Thoracic aorta (tissue), 2 donors: ENCODE measurements around the gene LLGL1. TPM values are rescaled to one million over a fixed set of nuclear protein-coding genes. Genes with fewer than 3 reads are reported as not detected.

Experiments used
- ATAC-seq: fragments of 150-250 bp; one replicate; pipeline ENCODE4 v1.8.0; 2017; ENCODE audit warnings: low read depth; ENCODE audit not compliant: insufficient number of reproducible peaks, low FRiP score
- DNase-seq: peaks from one replicate; pipeline ENCODE4 v3.0.0-alpha.2; 2020; ENCODE audit warnings: low spot score
- H3K27ac ChIP-seq, 2 donors: fragments of 200-600 bp; sonication (generic); 1 replicate in 1 of 2; 2 replicates in 1 of 2; pipeline ENCODE4 v1.5.1; 2016; ENCODE audit warnings: mild to moderate bottlenecking in 2 of 2, moderate library complexity in 2 of 2
- H3K27me3 ChIP-seq: fragments of 200-600 bp; sonication (generic); replicated peaks from 2 replicates; pipeline ENCODE4 v1.6.0; 2016; ENCODE audit warnings: mild to moderate bottlenecking; ENCODE audit not compliant: insufficient read depth
- H3K36me3 ChIP-seq: fragments of 200-600 bp; sonication (generic); one replicate; pipeline ENCODE4 v1.5.1; 2016
- H3K4me1 ChIP-seq, 2 donors: fragments of 200-600 bp; sonication (generic); 1 replicate in 1 of 2; 2 replicates in 1 of 2; pipeline versions ENCODE4 v1.5.1 to v1.6.0; 2016; ENCODE audit warnings: low read depth in 2 of 2, mild to moderate bottlenecking in 1 of 2; ENCODE audit not compliant: control insufficient read depth in 1 of 2
- H3K4me3 ChIP-seq: fragments of 200-600 bp; sonication (generic); 2 replicates; pipeline ENCODE4 v1.5.1; 2016; ENCODE audit warnings: mild to moderate bottlenecking
- H3K9me3 ChIP-seq: fragments of 200-600 bp; sonication (generic); 2 replicates; pipeline ENCODE4 v1.5.1; 2016
- CTCF ChIP-seq: fragments of 200-600 bp; sonication (generic); IDR thresholded peaks from one replicate; pipeline ENCODE4 v1.5.1; 2019; ENCODE audit warnings: antibody characterized with exemption
- total RNA-seq, 2 donors: library from RNA; depleted of rRNA; stranded (reverse); fragments of >200 nt; gene quantifications; one replicate each; pipeline versions ENCODE4 v1.1.0 to v1.2.3, GENCODE V29; 2016

LLGL1 gene
- total RNA-seq, 2 donors from 2014 or later = 17.1 to 30.3 TPM

- H3K9me3 ChIP-seq = no peaks in the 10 kb centered on the region
- no peaks in the 10 kb centered on the region for H3K27me3 ChIP-seq
- no peak overlapping the region for H3K4me3 ChIP-seq
- H3K4me1 ChIP-seq = no peaks in the 10 kb centered on the region
- peaks cover 64% of the 10 kb centered on the region for H3K36me3 ChIP-seq
- DNase-seq = no peak
- no peak for TF ChIP-seq CTCF
- no peak overlapping the region for H3K27ac ChIP-seq
- ATAC-seq = no peak
Observed at GRCh38 chr17:18277076-18277475, 51.6 kb downstream of the LLGL1 start.

- Histone ChIP-seq H3K9me3 (no peaks in the 10 kb centered on the region), H3K36me3 (peaks cover 69% of the 10 kb centered on the region), H3K4me1 (no peaks in the 10 kb centered on the region), H3K4me3 (no peak overlapping the region), H3K27me3 (no peaks in the 10 kb centered on the region), H3K27ac (no peak overlapping the region)
- DNase-seq (no peak), ATAC-seq (no peak)
- TF ChIP-seq CTCF = no peak
Observed at GRCh38 chr17:18278867-18279266, 53.4 kb downstream of the LLGL1 start.

GRCh38 chr17:18280249-18280648, 54.8 kb downstream of the LLGL1 start:
- no peaks in the 10 kb centered on the region for H3K27me3 ChIP-seq
- no peaks in the 10 kb centered on the region for H3K4me1 ChIP-seq
- TF ChIP-seq CTCF = no peak
- no peak overlapping the region for H3K27ac ChIP-seq
- no peak overlapping the region for H3K4me3 ChIP-seq
- H3K9me3 ChIP-seq = no peaks in the 10 kb centered on the region
- DNase-seq = no peak
- peaks cover 68% of the 10 kb centered on the region for H3K36me3 ChIP-seq
- no peak for ATAC-seq

GRCh38 chr17:18280766-18281371, 55.4 kb downstream of the LLGL1 start:
- ATAC-seq (no peak), DNase-seq (no peak)
- H3K27me3 ChIP-seq = no peaks in the 10 kb centered on the region
- H3K9me3 ChIP-seq = no peaks in the 10 kb centered on the region
- no peak for TF ChIP-seq CTCF
- H3K4me1 ChIP-seq = no peaks in the 10 kb centered on the region
- peaks cover 75% of the 10 kb centered on the region for H3K36me3 ChIP-seq
- no peak overlapping the region for H3K27ac ChIP-seq
- H3K4me3 ChIP-seq = no peak overlapping the region

GRCh38 chr17:18281788-18282187, 56.4 kb downstream of the LLGL1 start:
- H3K4me1 ChIP-seq = no peaks in the 10 kb centered on the region
- no peak overlapping the region for H3K4me3 ChIP-seq
- H3K36me3 ChIP-seq = peaks cover 68% of the 10 kb centered on the region
- H3K9me3 ChIP-seq = no peaks in the 10 kb centered on the region
- H3K27ac ChIP-seq = no peak overlapping the region
- no peaks in the 10 kb centered on the region for H3K27me3 ChIP-seq
- no peak for ATAC-seq
- TF ChIP-seq CTCF = no peak
- no peak for DNase-seq
